ENCODE measurements around the gene CALHM4.

DNA sequence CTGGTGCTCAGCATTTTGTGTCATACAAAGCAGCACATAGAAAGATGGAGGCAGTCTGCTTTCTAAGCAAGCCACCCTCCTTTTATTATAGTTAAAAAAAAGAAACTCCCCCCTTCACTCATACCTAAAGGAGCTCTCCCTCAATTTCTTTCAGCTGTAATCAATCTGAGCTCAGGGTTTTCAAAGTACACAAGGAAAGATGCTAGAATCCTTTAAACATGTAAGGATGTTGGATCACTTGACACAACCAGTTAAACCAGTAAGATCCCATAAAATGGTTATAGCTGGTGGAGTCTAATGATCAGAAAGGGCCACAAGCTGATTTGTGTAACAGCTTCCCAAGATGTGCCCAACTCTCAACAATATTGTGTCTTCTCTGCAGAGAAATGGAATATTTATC lies at the start of gene CALHM4:
- TF ChIP-seq POLR2A (IDR thresholded peaks at IDR 0.05; ENCODE audit: low read depth, low read length), result no peak
- TF ChIP-seq TAF1 (IDR thresholded peaks at IDR 0.05; ENCODE audit: low read depth, low read length), result no peak
- TF ChIP-seq POLR2AphosphoS5 (IDR thresholded peaks at IDR 0.05; ENCODE audit: low read depth, low read length), result no peak
- no peak for TF ChIP-seq POU2F2 (IDR thresholded peaks at IDR 0.05; ENCODE audit: low read depth, low read length)
- no peak for TF ChIP-seq SPI1 (IDR thresholded peaks at IDR 0.05; ENCODE audit: low read depth, low read length)
